Measurements from ENCODE around the gene WASL. TPM values are rescaled to one million over a fixed set of nuclear protein-coding genes. Genes with fewer than 3 reads are reported as not detected.
A peak's percentile ranks its signal among the peaks of the same experiment; 100 is the strongest.

Gene WASL
- total RNA-seq (2014; rRNA removed) (8.5 and 10.9 TPM in 2 replicates), Bru-seq, nascent RNA (percentile 94 among the genes with signal in this experiment), BruChase-seq, experiment 1, labeled RNA remaining after a 6-hour chase (percentile 86 among the genes with signal in this experiment), BruChase-seq, experiment 2, labeled RNA remaining after a 2-hour chase (percentile 92 among the genes with signal in this experiment)
- long read RNA-seq, full-length matches to known transcripts, result 32 of 121 reads
- long read RNA-seq, partial matches to known transcripts, result 79 of 121 reads
- long read RNA-seq, other reads (novel, unspliced or antisense), result 10 of 121 reads

DNA sequence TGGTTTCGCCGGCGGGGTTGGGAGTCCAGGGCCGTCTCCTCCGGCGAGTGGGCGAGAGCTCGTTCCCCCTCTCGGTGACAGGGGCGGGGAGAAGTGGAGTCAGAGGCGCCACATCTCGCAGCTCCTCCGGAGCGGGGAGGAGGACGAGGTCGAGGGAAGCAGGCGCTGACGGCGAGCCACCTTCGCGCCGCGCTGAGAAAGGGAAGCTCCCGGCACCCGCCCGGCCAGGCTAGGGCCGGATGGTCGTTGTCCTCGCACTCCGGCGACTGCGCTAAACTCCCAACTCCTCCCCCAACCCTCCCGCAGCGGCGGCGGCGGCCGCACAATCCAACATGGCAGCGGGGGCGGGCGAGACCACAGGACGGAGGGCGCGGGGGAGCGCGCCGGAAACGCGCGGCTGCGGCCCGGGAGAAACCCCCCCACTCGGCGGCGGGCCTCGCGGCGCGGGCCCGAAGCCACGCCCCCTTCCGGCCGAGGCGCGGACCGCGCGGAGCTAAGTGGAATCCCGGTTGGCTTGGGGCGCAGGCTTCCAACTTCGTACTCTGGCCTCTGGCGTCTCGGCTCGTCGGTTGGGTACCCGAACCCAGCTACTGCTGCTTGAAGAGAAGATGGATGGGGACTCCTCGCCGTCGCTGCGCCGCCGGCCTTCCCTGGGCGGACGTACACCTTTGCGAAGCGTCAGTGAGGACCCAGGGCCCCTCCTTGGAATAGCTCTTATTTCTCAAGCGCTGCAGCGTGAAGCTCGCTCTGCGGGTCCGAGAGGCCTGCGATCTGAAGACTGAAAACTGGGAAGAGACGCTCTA is at the start of gene WASL:
TSS of gene WASL (minus strand) at position 270 of the 803 bp plus-strand sequence. CDS start at position 1, 269 bp downstream.
- Histone ChIP-seq H3F3A (ENCODE audit: low read length, unreplicated experiment) (no peaks in the 10 kb centered on the region), H3K4me3 (ENCODE audit: low read length) (peak within 1 kb of the TSS; percentile 98), H3K9me3 (ENCODE audit: low read length) (no peaks in the 10 kb centered on the region), H4K20me1 (ENCODE audit: low read length) (peaks cover 39% of the 10 kb centered on the region), H3K9me2 (replicated peaks; ENCODE audit: low read length) (no peaks in the 10 kb centered on the region), H3K36me3 (ENCODE audit: low read depth, low read length) (no peaks in the 10 kb centered on the region), H3K4me1 (ENCODE audit: insufficient read depth, low read length) (peaks cover 29% of the 10 kb centered on the region), H3K79me2 (ENCODE audit: low read length) (peaks cover 68% of the 10 kb centered on the region), H3K27me3 (ENCODE audit: low read length) (no peaks in the 10 kb centered on the region), H3K4me2 (ENCODE audit: low read length) (peak within 1 kb of the TSS; percentile 80), H3K27ac (ENCODE audit: low read length) (peak within 1 kb of the TSS; percentile 87), H2AFZ (ENCODE audit: low read length) (peak within 1 kb of the TSS; percentile 73), H3K9ac (ENCODE audit: low read length) (peak within 1 kb of the TSS; percentile 95)
- POLR2A ChIA-PET (ENCODE audit: unreplicated experiment), result interaction anchor here (0.6 to 1.5 kb wide), 10 partner anchors 13 to 1118 kb away, joined by 3 to 26 read pairs (median 3); no protein-coding TSS in a partner anchor
- ATAC-seq, result peak; percentile 77
- intact Hi-C loops (cut with micrococcal nuclease), result loop anchor here (1.0 to 5.0 kb wide), 5 partner anchors 20 to 66 kb away; no protein-coding TSS in a partner anchor
- DNase-seq, result peak; percentile 89
- CTCF ChIA-PET, result interaction anchor here (0.6 to 1.4 kb wide), 6 partner anchors 22 to 101 kb away, joined by 3 to 10 read pairs (median 4); no protein-coding TSS in a partner anchor
- TF ChIP-seq EZH2phosphoT487 (IDR thresholded peaks at IDR 0.05; ENCODE audit: borderline replicate concordance, low read length) (0 out of 2 replicates have a peak, but pooled peaks have one; percentile 29), EZH2 (IDR thresholded peaks at IDR 0.05; ENCODE audit: low read length, unreplicated experiment) (no peak)
- TF ChIP-seq, protein P1, sequence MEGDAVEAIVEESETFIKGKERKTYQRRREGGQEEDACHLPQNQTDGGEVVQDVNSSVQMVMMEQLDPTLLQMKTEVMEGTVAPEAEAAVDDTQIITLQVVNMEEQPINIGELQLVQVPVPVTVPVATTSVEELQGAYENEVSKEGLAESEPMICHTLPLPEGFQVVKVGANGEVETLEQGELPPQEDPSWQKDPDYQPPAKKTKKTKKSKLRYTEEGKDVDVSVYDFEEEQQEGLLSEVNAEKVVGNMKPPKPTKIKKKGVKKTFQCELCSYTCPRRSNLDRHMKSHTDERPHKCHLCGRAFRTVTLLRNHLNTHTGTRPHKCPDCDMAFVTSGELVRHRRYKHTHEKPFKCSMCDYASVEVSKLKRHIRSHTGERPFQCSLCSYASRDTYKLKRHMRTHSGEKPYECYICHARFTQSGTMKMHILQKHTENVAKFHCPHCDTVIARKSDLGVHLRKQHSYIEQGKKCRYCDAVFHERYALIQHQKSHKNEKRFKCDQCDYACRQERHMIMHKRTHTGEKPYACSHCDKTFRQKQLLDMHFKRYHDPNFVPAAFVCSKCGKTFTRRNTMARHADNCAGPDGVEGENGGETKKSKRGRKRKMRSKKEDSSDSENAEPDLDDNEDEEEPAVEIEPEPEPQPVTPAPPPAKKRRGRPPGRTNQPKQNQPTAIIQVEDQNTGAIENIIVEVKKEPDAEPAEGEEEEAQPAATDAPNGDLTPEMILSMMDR (conservative IDR thresholded peaks at IDR 0.05; ENCODE audit: low read depth, low read length), result no peak
- no TSS peak for BruUV-seq (replicated peaks)

DNA sequence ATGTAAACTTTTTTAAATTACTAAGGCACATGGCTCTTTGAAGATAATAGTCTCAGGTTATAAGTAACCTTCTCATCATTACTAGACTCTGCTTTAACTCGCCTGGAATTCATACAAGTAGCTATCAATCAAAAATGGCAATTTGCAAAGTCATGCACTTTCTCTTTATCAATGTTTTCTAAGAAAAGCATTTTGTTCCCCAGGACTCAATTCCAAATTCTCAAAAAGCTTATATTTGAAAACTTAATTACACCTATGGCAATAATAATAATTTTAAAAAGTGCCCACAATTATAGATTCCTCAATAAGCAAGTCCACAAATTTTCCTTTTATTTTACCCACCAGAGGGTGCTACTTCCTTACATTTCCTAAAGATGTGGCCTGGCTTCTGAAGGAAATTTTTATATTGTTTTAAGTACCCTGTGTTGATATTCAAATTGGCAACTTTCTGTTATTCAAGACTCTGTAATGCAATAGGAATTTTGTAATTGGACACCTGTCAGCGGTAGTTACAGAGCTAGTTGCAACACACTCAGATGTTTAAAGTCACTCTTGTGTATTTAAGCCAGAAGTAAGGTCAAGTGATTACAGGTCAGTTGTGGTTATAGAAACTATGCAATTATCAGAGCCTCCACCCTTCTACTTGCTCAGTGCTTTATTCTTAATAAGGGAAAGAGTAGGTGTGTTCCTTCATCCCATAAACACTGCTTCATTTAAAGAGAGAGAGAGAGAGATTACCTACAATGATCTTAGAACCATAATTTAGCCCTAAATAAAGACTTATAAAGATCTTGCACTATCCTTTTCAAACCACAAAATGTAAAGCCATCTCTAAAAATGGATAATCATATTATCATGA is 49.1 kb upstream of the WASL start:
- Histone ChIP-seq H3K79me2 (ENCODE audit: low read length) (no peaks in the 10 kb centered on the region), H3K4me2 (ENCODE audit: low read length) (peak overlapping the region; percentile 57), H3K9ac (ENCODE audit: low read length) (no peak overlapping the region), H3K27me3 (ENCODE audit: low read length) (no peaks in the 10 kb centered on the region), H3F3A (ENCODE audit: low read length, unreplicated experiment) (no peaks in the 10 kb centered on the region), H3K9me2 (replicated peaks; ENCODE audit: low read length) (no peaks in the 10 kb centered on the region), H3K36me3 (ENCODE audit: low read depth, low read length) (no peaks in the 10 kb centered on the region), H4K20me1 (ENCODE audit: low read length) (no peaks in the 10 kb centered on the region), H3K4me1 (ENCODE audit: insufficient read depth, low read length) (peaks cover 19% of the 10 kb centered on the region), H3K27ac (ENCODE audit: low read length) (0 out of 2 replicates have a peak overlapping the region, but pooled peaks have one; percentile 8), H2AFZ (ENCODE audit: low read length) (peak overlapping the region; percentile 52; the same call in 1 of the 2 replicates), H3K4me3 (ENCODE audit: low read length) (peak overlapping the region; percentile 35; the same call in 1 of the 2 replicates), H3K9me3 (ENCODE audit: low read length) (no peaks in the 10 kb centered on the region)
- intact Hi-C loops (cut with micrococcal nuclease), result loop anchor here (1.0 to 5.0 kb wide), 12 partner anchors 25 to 354 kb away; partner anchors contain the start of gene WASL
- ChIA-PET POLR2A (ENCODE audit: unreplicated experiment) (interaction anchor here (0.6 to 1.0 kb wide), 2 partner anchors 25 to 50 kb away, joined by 3 to 8 read pairs; no protein-coding TSS in a partner anchor), CTCF (interaction anchor here (0.6 to 2.5 kb wide), 15 partner anchors 17 to 189 kb away, joined by 3 to 14 read pairs (median 7); partner anchors contain the start of gene WASL)
- peak; percentile 89 for ATAC-seq
- DNase-seq, result peak; percentile 94
- TF ChIP-seq, protein P1 (conservative IDR thresholded peaks at IDR 0.05; ENCODE audit: low read depth, low read length), result peak; percentile 84
- TF ChIP-seq EZH2phosphoT487 (IDR thresholded peaks at IDR 0.05; ENCODE audit: borderline replicate concordance, low read length), result no peak
- BruUV-seq (replicated peaks), result no TSS peak
